ENCODE data around the gene LYRM2. TPM values are rescaled to one million over a fixed set of nuclear protein-coding genes. Genes with fewer than 3 reads are reported as not detected.

The LYRM2 gene
- total RNA-seq, 1 experiment from 2014 or later = 26.3 TPM

DNA sequence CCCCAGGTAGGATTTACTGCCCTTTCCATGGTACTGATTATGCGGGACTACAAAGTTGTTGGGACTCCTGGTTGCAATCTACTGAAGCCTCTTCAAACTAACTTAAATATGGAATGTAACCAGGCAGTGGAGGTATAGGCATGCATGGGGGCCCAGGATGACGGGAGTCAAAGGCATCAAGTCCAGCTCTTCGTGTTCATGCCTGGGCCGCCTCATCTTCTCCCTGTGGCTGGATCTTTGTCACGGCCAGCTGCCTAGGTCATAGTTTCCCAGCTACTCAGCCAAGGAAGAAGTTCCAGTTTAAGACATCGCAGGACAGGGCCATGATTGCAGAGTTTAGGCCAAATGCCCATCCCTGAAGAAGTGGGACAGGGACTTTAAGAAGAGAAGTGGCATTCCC lies 20.5 kb downstream of the LYRM2 start:
- H3K36me3 ChIP-seq (ENCODE audit: control insufficient read depth in 1 of 2, insufficient read depth in 2 of 2, low read length in 2 of 2) = no peaks in the 10 kb centered on the region
- H3K79me2 ChIP-seq (ENCODE audit: insufficient read depth, low read length) = no peaks in the 10 kb centered on the region
- no TSS peak for BruUV-seq (replicated peaks)
- H3K9ac ChIP-seq (ENCODE audit: low read length) = no peak overlapping the region
- intact Hi-C loops (cut with micrococcal nuclease) = loop anchor here (10.0 kb wide), 1 partner anchor 493 kb away; no protein-coding TSS in a partner anchor
- H3K4me1 ChIP-seq (ENCODE audit: control insufficient read depth in 1 of 2, insufficient read depth in 2 of 2, low read length in 2 of 2) = no peaks in the 10 kb centered on the region
- no peak overlapping the region for H3K27ac ChIP-seq (ENCODE audit: low read depth, low read length)
- no peaks in the 10 kb centered on the region for H3K9me3 ChIP-seq (ENCODE audit: control insufficient read depth in 1 of 2, insufficient read depth in 1 of 2, low read depth in 1 of 2, low read length in 2 of 2)
- ChIA-PET POLR2A (no interaction called here), CTCF (no interaction called here), RAD21 (ENCODE audit: low non-redundant PET in 1 of 2, low total read pairs in 2 of 2, uncharacterized antibody in 2 of 2, unreplicated experiment in 2 of 2) (no interaction called here)
- H2AFZ ChIP-seq (ENCODE audit: low read depth, low read length, poor library complexity, severe bottlenecking) = no peak overlapping the region
- H4K20me1 ChIP-seq (ENCODE audit: insufficient read depth) = no peaks in the 10 kb centered on the region
- ATAC-seq (no peak), DNase-seq (ENCODE audit: low read depth, low spot score) (no peak)
- no peak overlapping the region for H3K4me3 ChIP-seq (replicated peaks in 1 of 2; ENCODE audit: low read depth in 1 of 2, low read length in 2 of 2)
- TF ChIP-seq EGR1 (IDR thresholded peaks at IDR 0.05; ENCODE audit: low read depth) (no peak), CTCF (IDR thresholded peaks at IDR 0.05 in 2 of 3, conservative IDR thresholded peaks at IDR 0.05 in 1 of 3; ENCODE audit: borderline replicate concordance in 1 of 3, insufficient read depth in 1 of 3, low read depth in 2 of 3, low read length in 2 of 3) (no peak), SP1 (IDR thresholded peaks at IDR 0.05; ENCODE audit: low read depth) (no peak), CBX3 (IDR thresholded peaks at IDR 0.05; ENCODE audit: low read depth) (no peak), ATF3 (IDR thresholded peaks at IDR 0.05) (no peak), ZFX (IDR thresholded peaks at IDR 0.05) (no peak), ELF1 (IDR thresholded peaks at IDR 0.05; ENCODE audit: borderline replicate concordance, low read depth) (no peak), ZNF274 (IDR thresholded peaks at IDR 0.05; ENCODE audit: low read depth, low read length) (no peak), EZH2 (IDR thresholded peaks at IDR 0.05) (no peak), SRF (IDR thresholded peaks at IDR 0.05; ENCODE audit: low read depth) (no peak), JUND (IDR thresholded peaks at IDR 0.05) (no peak), MAX (IDR thresholded peaks at IDR 0.05) (no peak), CEBPB (IDR thresholded peaks at IDR 0.05; ENCODE audit: low read depth) (no peak), YY1 (IDR thresholded peaks at IDR 0.05; ENCODE audit: extremely low read depth, insufficient replicate concordance, low read depth, low read length) (no peak), EZH2phosphoT487 (IDR thresholded peaks at IDR 0.05; ENCODE audit: borderline replicate concordance) (no peak)
- TF ChIP-seq, protein P1, sequence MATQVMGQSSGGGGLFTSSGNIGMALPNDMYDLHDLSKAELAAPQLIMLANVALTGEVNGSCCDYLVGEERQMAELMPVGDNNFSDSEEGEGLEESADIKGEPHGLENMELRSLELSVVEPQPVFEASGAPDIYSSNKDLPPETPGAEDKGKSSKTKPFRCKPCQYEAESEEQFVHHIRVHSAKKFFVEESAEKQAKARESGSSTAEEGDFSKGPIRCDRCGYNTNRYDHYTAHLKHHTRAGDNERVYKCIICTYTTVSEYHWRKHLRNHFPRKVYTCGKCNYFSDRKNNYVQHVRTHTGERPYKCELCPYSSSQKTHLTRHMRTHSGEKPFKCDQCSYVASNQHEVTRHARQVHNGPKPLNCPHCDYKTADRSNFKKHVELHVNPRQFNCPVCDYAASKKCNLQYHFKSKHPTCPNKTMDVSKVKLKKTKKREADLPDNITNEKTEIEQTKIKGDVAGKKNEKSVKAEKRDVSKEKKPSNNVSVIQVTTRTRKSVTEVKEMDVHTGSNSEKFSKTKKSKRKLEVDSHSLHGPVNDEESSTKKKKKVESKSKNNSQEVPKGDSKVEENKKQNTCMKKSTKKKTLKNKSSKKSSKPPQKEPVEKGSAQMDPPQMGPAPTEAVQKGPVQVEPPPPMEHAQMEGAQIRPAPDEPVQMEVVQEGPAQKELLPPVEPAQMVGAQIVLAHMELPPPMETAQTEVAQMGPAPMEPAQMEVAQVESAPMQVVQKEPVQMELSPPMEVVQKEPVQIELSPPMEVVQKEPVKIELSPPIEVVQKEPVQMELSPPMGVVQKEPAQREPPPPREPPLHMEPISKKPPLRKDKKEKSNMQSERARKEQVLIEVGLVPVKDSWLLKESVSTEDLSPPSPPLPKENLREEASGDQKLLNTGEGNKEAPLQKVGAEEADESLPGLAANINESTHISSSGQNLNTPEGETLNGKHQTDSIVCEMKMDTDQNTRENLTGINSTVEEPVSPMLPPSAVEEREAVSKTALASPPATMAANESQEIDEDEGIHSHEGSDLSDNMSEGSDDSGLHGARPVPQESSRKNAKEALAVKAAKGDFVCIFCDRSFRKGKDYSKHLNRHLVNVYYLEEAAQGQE (IDR thresholded peaks at IDR 0.05; ENCODE audit: low read depth) = no peak
- TF ChIP-seq, protein P2, sequence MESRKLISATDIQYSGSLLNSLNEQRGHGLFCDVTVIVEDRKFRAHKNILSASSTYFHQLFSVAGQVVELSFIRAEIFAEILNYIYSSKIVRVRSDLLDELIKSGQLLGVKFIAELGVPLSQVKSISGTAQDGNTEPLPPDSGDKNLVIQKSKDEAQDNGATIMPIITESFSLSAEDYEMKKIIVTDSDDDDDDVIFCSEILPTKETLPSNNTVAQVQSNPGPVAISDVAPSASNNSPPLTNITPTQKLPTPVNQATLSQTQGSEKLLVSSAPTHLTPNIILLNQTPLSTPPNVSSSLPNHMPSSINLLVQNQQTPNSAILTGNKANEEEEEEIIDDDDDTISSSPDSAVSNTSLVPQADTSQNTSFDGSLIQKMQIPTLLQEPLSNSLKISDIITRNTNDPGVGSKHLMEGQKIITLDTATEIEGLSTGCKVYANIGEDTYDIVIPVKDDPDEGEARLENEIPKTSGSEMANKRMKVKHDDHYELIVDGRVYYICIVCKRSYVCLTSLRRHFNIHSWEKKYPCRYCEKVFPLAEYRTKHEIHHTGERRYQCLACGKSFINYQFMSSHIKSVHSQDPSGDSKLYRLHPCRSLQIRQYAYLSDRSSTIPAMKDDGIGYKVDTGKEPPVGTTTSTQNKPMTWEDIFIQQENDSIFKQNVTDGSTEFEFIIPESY (IDR thresholded peaks at IDR 0.05; ENCODE audit: extremely low read depth, insufficient replicate concordance, low read length) = no peak
- no peaks in the 10 kb centered on the region for H3K27me3 ChIP-seq (ENCODE audit: insufficient read depth, low read length)
- no peaks in the 10 kb centered on the region for H3K9me2 ChIP-seq (ENCODE audit: insufficient read depth)
- H3K4me2 ChIP-seq (ENCODE audit: low read length) = no peak overlapping the region

Data from HCT116 (cell line).